A549 (cell line): ENCODE results near the gene ZNF491. TPM values are rescaled to one million over a fixed set of nuclear protein-coding genes. Genes with fewer than 3 reads are reported as not detected.

Experiments
- ATAC-seq, 2 experiments: fragments of 200-7000 bp in 1 of 2; fragments of >200 bp in 1 of 2; cut with Nextera tagmentation in 1 of 2; cut with Tn5 transposase in 1 of 2; 3 replicates each; pipeline versions ENCODE4 v1.8.0 to v1.9.1; 2018 to 2020; ENCODE audit warnings: mild to moderate bottlenecking in 1 of 2, moderate library complexity in 1 of 2
- CTCF ChIA-PET: fragments of 300-600 bp; sonication (Branson Sonifier 250); formaldehyde crosslinking; extraction: SDS; loops from one replicate; lab custom pipeline; 2021; ENCODE audit warnings: antibody characterized with exemption, inconsistent platforms; lab: Yijun Ruan, JAX
- POLR2A ChIA-PET: fragments of 350-600 bp; formaldehyde crosslinking; extraction: SDS; loops from one replicate; lab custom pipeline; 2021; ENCODE audit warnings: antibody characterized with exemption, inconsistent platforms; lab: Yijun Ruan, JAX
- DNase-seq, 2 experiments: peaks; one replicate each; pipeline versions ENCODE4 v3.0.0 to v3.0.0-alpha.2; 2011 to 2016; ENCODE audit warnings: low read depth in 1 of 2, low spot score in 1 of 2
- FAIRE-seq: peaks from 2 replicates; lab custom pipeline; 2011; peaks lifted over from hg19 to GRCh38; lab: Jason Lieb, UNC
- H3K27ac ChIP-seq, 2 experiments: fragments of >200 bp; sonication (Bioruptor Twin); formaldehyde crosslinking; 3 replicates each; pipeline ENCODE4 v1.5.1; 2016 to 2017
- H3K4me1 ChIP-seq: fragments of >200 bp; sonication (Bioruptor Twin); formaldehyde crosslinking; 3 replicates; pipeline ENCODE4 v1.6.1; 2016
- H3K4me2 ChIP-seq: fragments of >200 bp; sonication (Bioruptor Twin); formaldehyde crosslinking; 3 replicates; pipeline ENCODE4 v1.6.1; 2016
- H3K4me3 ChIP-seq: fragments of >200 bp; sonication (Bioruptor Twin); formaldehyde crosslinking; 3 replicates; pipeline ENCODE4 v1.5.1; 2016
- H3K9me3 ChIP-seq: fragments of >200 bp; sonication (Bioruptor Twin); formaldehyde crosslinking; 3 replicates; pipeline ENCODE4 v1.6.1; 2016
- CBX2 ChIP-seq: fragments of 200-600 bp; sonication (generic); IDR thresholded peaks from 2 replicates; pipeline ENCODE4 v1.6.1; 2016; ENCODE audit warnings: low read depth, mild to moderate bottlenecking, borderline replicate concordance
- CBX8 ChIP-seq: fragments of 200-600 bp; sonication (generic); IDR thresholded peaks from 2 replicates; pipeline ENCODE4 v1.6.1; 2016
- CEBPB ChIP-seq, 2 experiments: fragments of >200 bp in 1 of 2; sonication (Bioruptor Twin) in 1 of 2; formaldehyde crosslinking in 1 of 2; IDR thresholded peaks; 2 replicates each; pipeline ENCODE4 v1.6.1; 2012 to 2016
- FOSB ChIP-seq: fragments of 250-450 bp; sonication (Bioruptor Pico); IDR thresholded peaks from 2 replicates; pipeline ENCODE4 v1.5.0; 2020; ENCODE audit warnings: mild to moderate bottlenecking, moderate library complexity
- FOSL2 ChIP-seq, 2 experiments: fragments of 450-650 bp in 1 of 2; fragments of >200 bp in 1 of 2; sonication (Bioruptor Twin) in 1 of 2; formaldehyde crosslinking; IDR thresholded peaks; 2 replicates each; pipeline versions ENCODE4 v1.5.0 to v1.6.1; 2016 to 2020; ENCODE audit warnings: mild to moderate bottlenecking in 1 of 2, moderate library complexity in 1 of 2
- FOXS1 ChIP-seq: fragments of 250-450 bp; sonication (Bioruptor Pico); IDR thresholded peaks from 2 replicates; pipeline ENCODE4 v1.5.0; 2020; ENCODE audit warnings: mild to moderate bottlenecking, moderate library complexity
- GATA3 ChIP-seq: IDR thresholded peaks from 2 replicates; pipeline ENCODE4 v1.6.1; 2012; ENCODE audit warnings: borderline replicate concordance
- HOXA7 ChIP-seq: fragments of 250-450 bp; sonication (Bioruptor Pico); IDR thresholded peaks from 2 replicates; pipeline ENCODE4 v1.5.0; 2020; ENCODE audit warnings: mild to moderate bottlenecking, moderate library complexity
- HOXB13 ChIP-seq: fragments of 250-450 bp; sonication (Bioruptor Pico); IDR thresholded peaks from 2 replicates; pipeline ENCODE4 v1.5.0; 2020; ENCODE audit warnings: low read depth, mild to moderate bottlenecking, moderate library complexity
- KDM1A ChIP-seq: fragments of 200-600 bp; sonication (generic); IDR thresholded peaks from 2 replicates; pipeline ENCODE4 v1.6.1; 2016; ENCODE audit warnings: low read depth, mild to moderate bottlenecking
- MAFK ChIP-seq: fragments of 450-650 bp; IDR thresholded peaks from 2 replicates; pipeline ENCODE4 v1.6.1; 2014; ENCODE audit not compliant: partially characterized antibody
- NFE2L2 ChIP-seq: fragments of 150-350 bp; conservative IDR thresholded peaks from 2 replicates; pipeline ENCODE4 v1.6.1; 2014; ENCODE audit warnings: low read length
- NPAS2 ChIP-seq: fragments of 250-450 bp; sonication (Bioruptor Pico); IDR thresholded peaks from 2 replicates; pipeline ENCODE4 v1.8.0; 2022; ENCODE audit warnings: mild to moderate bottlenecking, moderate library complexity, borderline replicate concordance
- RAD21 ChIP-seq, 2 experiments: fragments of >200 bp in 1 of 2; sonication (Bioruptor Twin) in 1 of 2; formaldehyde crosslinking in 1 of 2; IDR thresholded peaks in 1 of 2; conservative IDR thresholded peaks in 1 of 2; 2 replicates in 1 of 2; 3 replicates in 1 of 2; pipeline ENCODE4 v1.6.1; 2012 to 2018; ENCODE audit warnings: inconsistent platforms in 1 of 2
- RCOR1 ChIP-seq: fragments of 150-350 bp; IDR thresholded peaks from 2 replicates; pipeline ENCODE4 v1.6.1; 2014; ENCODE audit warnings: antibody characterized with exemption, low read length, low read depth
- RNF2 ChIP-seq: fragments of 200-600 bp; sonication (generic); IDR thresholded peaks from 2 replicates; pipeline ENCODE4 v1.6.1; 2016; ENCODE audit warnings: low read depth, mild to moderate bottlenecking, antibody characterized with exemption, moderate library complexity, borderline replicate concordance
- ZC3H11A ChIP-seq: fragments of 450-650 bp; IDR thresholded peaks from 2 replicates; pipeline ENCODE4 v1.6.1; 2014; ENCODE audit warnings: antibody characterized with exemption, mild to moderate bottlenecking
- ZFP36 ChIP-seq: fragments of 450-650 bp; IDR thresholded peaks from 2 replicates; pipeline ENCODE4 v1.6.1; 2014; ENCODE audit warnings: borderline replicate concordance; ENCODE audit not compliant: partially characterized antibody
- ZNF302 ChIP-seq: fragments of 250-450 bp; sonication (Bioruptor Pico); IDR thresholded peaks from 2 replicates; pipeline ENCODE4 v1.9.0; 2021; ENCODE audit warnings: inconsistent platforms, mild to moderate bottlenecking, moderate library complexity
- WGBS: methylation state at CpG from one replicate; pipeline ENCODE4 v1.1.6; 2017; ENCODE audit errors: missing lambda C conversion rate; 5-methylcytosine and 5-hydroxymethylcytosine counted together
- polyA plus RNA-seq, 4 experiments: library from polyadenylated mRNA; depleted of rRNA in 3 of 4; stranded (reverse); fragments of >200 nt; fragmentation: RNase III in 1 of 4; extraction: RNeasy Plus Mini Kit Qiagen cat#74134 plus additional on column Dnase treatment in 1 of 4; gene quantifications; 2 replicates in 3 of 4; 3 replicates in 1 of 4; pipeline ENCODE4 v1.2.3, GENCODE V29; 2011 to 2017
- TF ChIP-seq, protein P1 (sequence below): fragments of 150-350 bp; IDR thresholded peaks from 2 replicates; pipeline ENCODE4 v1.6.1; 2014; ENCODE audit warnings: low read depth, mild to moderate bottlenecking, low read length
- TF ChIP-seq, protein P2 (sequence below): fragments of 450-650 bp; IDR thresholded peaks from 2 replicates; pipeline ENCODE4 v1.6.1; 2014; ENCODE audit warnings: antibody characterized with exemption
- TF ChIP-seq, protein P3 (sequence below): fragments of >200 bp; sonication (Bioruptor Twin); formaldehyde crosslinking; IDR thresholded peaks from 2 replicates; pipeline ENCODE4 v1.6.1; 2016
- TF ChIP-seq, protein P4 (sequence below): IDR thresholded peaks from 2 replicates; pipeline ENCODE4 v1.6.1; 2012
- TF ChIP-seq, protein P5 (sequence below): fragments of >200 bp; sonication (Bioruptor Twin); formaldehyde crosslinking; IDR thresholded peaks from 3 replicates; pipeline ENCODE4 v1.6.1; 2016
- TF ChIP-seq, protein P6 (sequence below): fragments of >200 bp; sonication (Bioruptor Twin); formaldehyde crosslinking; IDR thresholded peaks from 3 replicates; pipeline ENCODE4 v1.5.1; 2016

ZNF491 gene
- polyA plus RNA-seq, 2 of the 4 experiments (the other 2 are of a cell fraction) = not detected

DNA sequence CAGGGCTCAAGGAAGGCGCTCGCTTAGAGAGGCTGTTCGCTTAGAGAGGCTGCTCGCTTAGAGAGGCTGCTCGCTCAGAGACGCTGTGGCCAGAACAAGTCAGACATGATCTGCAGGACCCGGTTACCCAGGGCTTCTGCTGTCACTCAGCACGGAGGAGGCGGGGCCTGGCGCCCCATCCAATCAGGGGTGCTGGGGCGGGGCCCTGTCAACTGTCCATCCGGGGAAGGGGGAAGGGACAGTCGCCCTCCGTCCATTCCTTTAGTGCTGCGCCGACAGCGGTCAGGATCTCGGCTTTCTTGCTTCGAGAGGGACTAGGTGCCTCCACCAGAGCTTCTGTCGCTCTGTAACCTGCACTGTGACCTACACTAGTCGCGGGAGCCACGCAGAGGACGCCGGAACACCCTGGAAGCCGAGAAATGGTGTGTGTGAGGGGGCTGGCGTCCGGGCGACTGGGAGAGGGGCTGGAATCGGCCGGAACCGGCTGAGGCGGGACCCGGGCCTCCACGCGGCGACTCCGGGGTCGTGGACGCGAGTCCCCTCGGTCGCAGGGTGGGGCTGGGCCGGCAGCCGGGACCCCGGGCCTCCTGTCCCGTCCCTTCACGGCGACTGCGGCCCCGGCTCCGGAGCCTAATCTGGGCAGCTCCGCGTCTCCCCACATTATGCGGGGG is 15.8 kb downstream of the ZNF491 start, which contains the start of gene ZNF440:
TSS of gene ZNF440 (plus strand) at position 245 of the 671 bp plus-strand sequence. CDS start at position 420, 175 bp downstream.
- ATAC-seq (no peak), DNase-seq (no peak)
- Histone ChIP-seq H3K4me3 (no peak within 1 kb of the TSS), H3K27ac (no peak within 1 kb of the TSS)
- 8% methylated on average over 30 of the region's 55 CpGs for WGBS
- TF ChIP-seq CBX8 (no peak), FOSB (no peak), RNF2 (no peak), ZNF302 (no peak), HOXB13 (no peak), ZC3H11A (no peak), NFE2L2 (no peak), CEBPB (IDR thresholded peaks at IDR 0.05) (no peak), FOXS1 (CRISPR knock-in tag) (no peak), FOSL2 (IDR thresholded peaks at IDR 0.05) (no peak), FOSL2 (CRISPR knock-in tag; IDR thresholded peaks at IDR 0.05) (no peak), RCOR1 (no peak)
- TF ChIP-seq, protein P1, sequence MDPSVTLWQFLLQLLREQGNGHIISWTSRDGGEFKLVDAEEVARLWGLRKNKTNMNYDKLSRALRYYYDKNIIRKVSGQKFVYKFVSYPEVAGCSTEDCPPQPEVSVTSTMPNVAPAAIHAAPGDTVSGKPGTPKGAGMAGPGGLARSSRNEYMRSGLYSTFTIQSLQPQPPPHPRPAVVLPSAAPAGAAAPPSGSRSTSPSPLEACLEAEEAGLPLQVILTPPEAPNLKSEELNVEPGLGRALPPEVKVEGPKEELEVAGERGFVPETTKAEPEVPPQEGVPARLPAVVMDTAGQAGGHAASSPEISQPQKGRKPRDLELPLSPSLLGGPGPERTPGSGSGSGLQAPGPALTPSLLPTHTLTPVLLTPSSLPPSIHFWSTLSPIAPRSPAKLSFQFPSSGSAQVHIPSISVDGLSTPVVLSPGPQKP = no peak
- TF ChIP-seq, protein P2, sequence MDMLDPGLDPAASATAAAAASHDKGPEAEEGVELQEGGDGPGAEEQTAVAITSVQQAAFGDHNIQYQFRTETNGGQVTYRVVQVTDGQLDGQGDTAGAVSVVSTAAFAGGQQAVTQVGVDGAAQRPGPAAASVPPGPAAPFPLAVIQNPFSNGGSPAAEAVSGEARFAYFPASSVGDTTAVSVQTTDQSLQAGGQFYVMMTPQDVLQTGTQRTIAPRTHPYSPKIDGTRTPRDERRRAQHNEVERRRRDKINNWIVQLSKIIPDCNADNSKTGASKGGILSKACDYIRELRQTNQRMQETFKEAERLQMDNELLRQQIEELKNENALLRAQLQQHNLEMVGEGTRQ = no peak
- TF ChIP-seq, all 56 proteins: peak for 0
- no peak for FAIRE-seq
- no peaks in the 10 kb centered on the region for H3K4me1 ChIP-seq
- no peak within 1 kb of the TSS for H3K4me2 ChIP-seq
- no peaks in the 10 kb centered on the region; the same call in 2 of the 3 replicates for H3K9me3 ChIP-seq
- ChIA-PET POLR2A (no interaction called here), CTCF (no interaction called here)

DNA sequence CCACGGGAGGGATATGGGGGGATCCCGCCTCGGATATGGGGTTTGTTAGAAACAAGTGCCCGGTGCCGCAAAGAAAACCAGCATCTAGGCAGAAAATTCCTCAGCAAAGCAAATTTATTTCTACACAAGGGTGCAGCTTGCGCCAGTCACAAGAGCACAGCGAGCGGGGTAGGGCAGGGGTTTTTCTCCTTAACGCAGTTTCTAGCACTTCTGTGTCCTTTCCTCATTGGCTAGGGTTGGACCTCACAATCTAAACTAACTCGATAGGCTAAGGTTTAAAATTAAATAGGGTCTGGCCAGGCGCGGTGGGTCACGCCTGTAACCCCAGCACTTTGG is 16.3 kb downstream of the ZNF491 start:
- H3K4me1 ChIP-seq = no peaks in the 10 kb centered on the region
- TF ChIP-seq CEBPB (IDR thresholded peaks at IDR 0.05) = no peak
- TF ChIP-seq, all 56 proteins: peak for 0
- ChIA-PET CTCF (no interaction called here), POLR2A (no interaction called here)
- Histone ChIP-seq H3K9me3 (no peaks in the 10 kb centered on the region; the same call in 2 of the 3 replicates), H3K4me3 (no peak overlapping the region), H3K4me2 (no peak overlapping the region), H3K27ac (no peak overlapping the region)
- DNase-seq (no peak), FAIRE-seq (no peak), ATAC-seq (no peak)
- 30% methylated on average over 10 of the region's 13 CpGs for WGBS

DNA sequence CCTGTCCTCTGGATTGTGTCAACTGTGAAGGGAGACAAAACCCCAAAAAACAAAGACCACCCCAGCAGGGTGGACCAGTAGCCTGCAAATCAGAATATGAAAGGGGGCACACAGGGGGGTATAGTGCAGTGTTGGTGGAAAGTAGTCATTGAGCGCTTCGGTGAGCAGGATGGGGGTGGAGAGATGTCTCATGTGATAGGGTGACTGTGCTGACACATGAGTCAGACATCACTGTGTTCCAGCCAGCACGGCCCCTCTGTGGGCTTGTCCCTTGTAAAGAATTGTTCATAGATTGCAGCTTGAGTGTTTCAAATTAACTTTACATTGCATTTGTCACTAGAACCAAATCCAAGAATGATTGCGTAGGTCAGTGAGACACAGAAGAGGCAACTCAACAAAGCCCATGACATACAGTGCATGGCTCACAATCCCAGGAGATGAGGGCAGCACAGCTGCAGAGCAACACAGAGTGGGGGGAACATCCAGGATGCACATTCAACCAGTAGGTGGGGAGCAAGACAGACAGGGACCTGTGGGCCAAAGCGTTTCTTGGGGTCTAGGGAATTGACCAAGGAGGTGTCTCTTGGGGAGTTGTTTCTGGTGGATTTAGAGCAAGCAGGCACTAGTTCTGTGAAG is 23.3 kb downstream of the ZNF491 start:
- ATAC-seq (no peak), FAIRE-seq (no peak), DNase-seq (no peak)
- CTCF ChIA-PET = no interaction called here
- Histone ChIP-seq H3K4me1 (no peaks in the 10 kb centered on the region), H3K27ac (no peak overlapping the region), H3K4me2 (no peak overlapping the region), H3K9me3 (no peaks in the 10 kb centered on the region), H3K4me3 (no peak overlapping the region)
- TF ChIP-seq, protein P3, sequence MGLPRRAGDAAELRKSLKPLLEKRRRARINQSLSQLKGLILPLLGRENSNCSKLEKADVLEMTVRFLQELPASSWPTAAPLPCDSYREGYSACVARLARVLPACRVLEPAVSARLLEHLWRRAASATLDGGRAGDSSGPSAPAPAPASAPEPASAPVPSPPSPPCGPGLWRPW = no peak
- TF ChIP-seq, protein P4, sequence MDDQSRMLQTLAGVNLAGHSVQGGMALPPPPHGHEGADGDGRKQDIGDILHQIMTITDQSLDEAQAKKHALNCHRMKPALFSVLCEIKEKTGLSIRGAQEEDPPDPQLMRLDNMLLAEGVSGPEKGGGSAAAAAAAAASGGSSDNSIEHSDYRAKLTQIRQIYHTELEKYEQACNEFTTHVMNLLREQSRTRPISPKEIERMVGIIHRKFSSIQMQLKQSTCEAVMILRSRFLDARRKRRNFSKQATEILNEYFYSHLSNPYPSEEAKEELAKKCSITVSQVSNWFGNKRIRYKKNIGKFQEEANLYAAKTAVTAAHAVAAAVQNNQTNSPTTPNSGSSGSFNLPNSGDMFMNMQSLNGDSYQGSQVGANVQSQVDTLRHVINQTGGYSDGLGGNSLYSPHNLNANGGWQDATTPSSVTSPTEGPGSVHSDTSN = no peak
- TF ChIP-seq HOXA7 (CRISPR knock-in tag) (no peak), CEBPB (IDR thresholded peaks at IDR 0.05) (no peak), CBX2 (no peak), GATA3 (no peak), RAD21 (conservative IDR thresholded peaks at IDR 0.05 in 1 of 2, IDR thresholded peaks at IDR 0.05 in 1 of 2) (no peak), HOXB13 (no peak), ZFP36 (no peak), MAFK (no peak), NPAS2 (CRISPR knock-in tag) (no peak), KDM1A (no peak)
- TF ChIP-seq, protein P2 = no peak
- TF ChIP-seq, protein P5, sequence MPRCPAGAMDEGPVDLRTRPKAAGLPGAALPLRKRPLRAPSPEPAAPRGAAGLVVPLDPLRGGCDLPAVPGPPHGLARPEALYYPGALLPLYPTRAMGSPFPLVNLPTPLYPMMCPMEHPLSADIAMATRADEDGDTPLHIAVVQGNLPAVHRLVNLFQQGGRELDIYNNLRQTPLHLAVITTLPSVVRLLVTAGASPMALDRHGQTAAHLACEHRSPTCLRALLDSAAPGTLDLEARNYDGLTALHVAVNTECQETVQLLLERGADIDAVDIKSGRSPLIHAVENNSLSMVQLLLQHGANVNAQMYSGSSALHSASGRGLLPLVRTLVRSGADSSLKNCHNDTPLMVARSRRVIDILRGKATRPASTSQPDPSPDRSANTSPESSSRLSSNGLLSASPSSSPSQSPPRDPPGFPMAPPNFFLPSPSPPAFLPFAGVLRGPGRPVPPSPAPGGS = no peak
- TF ChIP-seq, protein P6, sequence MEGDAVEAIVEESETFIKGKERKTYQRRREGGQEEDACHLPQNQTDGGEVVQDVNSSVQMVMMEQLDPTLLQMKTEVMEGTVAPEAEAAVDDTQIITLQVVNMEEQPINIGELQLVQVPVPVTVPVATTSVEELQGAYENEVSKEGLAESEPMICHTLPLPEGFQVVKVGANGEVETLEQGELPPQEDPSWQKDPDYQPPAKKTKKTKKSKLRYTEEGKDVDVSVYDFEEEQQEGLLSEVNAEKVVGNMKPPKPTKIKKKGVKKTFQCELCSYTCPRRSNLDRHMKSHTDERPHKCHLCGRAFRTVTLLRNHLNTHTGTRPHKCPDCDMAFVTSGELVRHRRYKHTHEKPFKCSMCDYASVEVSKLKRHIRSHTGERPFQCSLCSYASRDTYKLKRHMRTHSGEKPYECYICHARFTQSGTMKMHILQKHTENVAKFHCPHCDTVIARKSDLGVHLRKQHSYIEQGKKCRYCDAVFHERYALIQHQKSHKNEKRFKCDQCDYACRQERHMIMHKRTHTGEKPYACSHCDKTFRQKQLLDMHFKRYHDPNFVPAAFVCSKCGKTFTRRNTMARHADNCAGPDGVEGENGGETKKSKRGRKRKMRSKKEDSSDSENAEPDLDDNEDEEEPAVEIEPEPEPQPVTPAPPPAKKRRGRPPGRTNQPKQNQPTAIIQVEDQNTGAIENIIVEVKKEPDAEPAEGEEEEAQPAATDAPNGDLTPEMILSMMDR = no peak
- POLR2A ChIA-PET = no interaction called here
- 41% methylated on average over 5 of the region's 5 CpGs for WGBS
